ENCODE measurements around the gene RPA3.

GRCh38 chr7:7710469-7710868 lies 7.9 kb downstream of the RPA3 start:
- no peak for TF ChIP-seq CTCF (IDR thresholded peaks at IDR 0.05; ENCODE audit: low read depth, low read length)
- TF ChIP-seq POLR2A (IDR thresholded peaks at IDR 0.05; ENCODE audit: extremely low read depth, insufficient read length): no peak
- TF ChIP-seq MAX (IDR thresholded peaks at IDR 0.05; ENCODE audit: low read depth, low read length): no peak
